CD4-positive, alpha-beta T cell (primary cell): ENCODE data around the gene GPATCH3. TPM values are rescaled to one million over a fixed set of nuclear protein-coding genes. Genes with fewer than 3 reads are reported as not detected.

Experiments
- ATAC-seq: fragments of 200-7000 bp; cut with Tn5 transposase; one replicate; pipeline ENCODE4 v1.10.0; 2022; ENCODE audit warnings: mild to moderate bottlenecking; ENCODE audit not compliant: poor library complexity
- CTCF ChIA-PET: fragments of 350-600 bp; sonication (Branson Sonifier 250); formaldehyde crosslinking; loops from one replicate; lab custom pipeline; 2021; ENCODE audit warnings: antibody characterized with exemption, inconsistent platforms; lab: Charles Lee
- POLR2A ChIA-PET: fragments of 350-600 bp; sonication (Branson Sonifier 250); formaldehyde crosslinking; loops from one replicate; lab custom pipeline; 2021; ENCODE audit warnings: antibody characterized with exemption, inconsistent platforms; lab: Charles Lee
- DNase-seq, 14 experiments: peaks; one replicate each; pipeline ENCODE4 v3.0.0-alpha.2; 2013 to 2020; ENCODE audit warnings: mixed read lengths in 2 of 14
- H3K27ac ChIP-seq, 2 donors: one replicate each; pipeline versions ENCODE4 v1.5.1 to v1.7.0; 2013; ENCODE audit warnings: low read length in 2 of 2, low read depth in 1 of 2, mild to moderate bottlenecking in 1 of 2
- H3K27me3 ChIP-seq, 2 experiments: 1 replicate in 1 of 2; 2 replicates in 1 of 2; pipeline versions ENCODE4 v1.6.1 to v1.7.0; 2013; ENCODE audit warnings: low read length in 2 of 2, control low read depth in 1 of 2, mild to moderate bottlenecking in 1 of 2, moderate library complexity in 1 of 2; ENCODE audit not compliant: insufficient read depth in 2 of 2, control insufficient read depth in 1 of 2
- H3K36me3 ChIP-seq: one replicate; pipeline ENCODE4 v1.6.1; 2013; ENCODE audit warnings: low read length, control low read depth; ENCODE audit not compliant: insufficient read depth
- H3K4me1 ChIP-seq: one replicate; pipeline ENCODE4 v1.6.1; 2013; ENCODE audit warnings: low read length, control low read depth; ENCODE audit not compliant: insufficient read depth
- H3K4me3 ChIP-seq: one replicate; pipeline ENCODE4 v1.5.1; 2013; ENCODE audit warnings: mild to moderate bottlenecking, low read length, moderate library complexity
- H3K9me3 ChIP-seq, 2 experiments: 1 replicate in 1 of 2; 2 replicates in 1 of 2; pipeline versions ENCODE4 v1.6.1 to v1.7.0; 2013; ENCODE audit warnings: low read length in 2 of 2, mild to moderate bottlenecking in 2 of 2, control low read depth in 1 of 2, moderate library complexity in 1 of 2; ENCODE audit not compliant: control insufficient read depth in 1 of 2, insufficient read depth in 1 of 2
- H3K27ac Mint-ChIP-seq: one replicate; pipeline ENCODE4 v1.8.0; 2020; ENCODE audit warnings: mixed read lengths
- H3K27me3 Mint-ChIP-seq: one replicate; pipeline ENCODE4 v1.8.0; 2021; ENCODE audit warnings: mixed read lengths
- H3K36me3 Mint-ChIP-seq: one replicate; pipeline ENCODE4 v1.8.0; 2021; ENCODE audit warnings: low read depth, mixed read lengths
- H3K4me1 Mint-ChIP-seq: one replicate; pipeline ENCODE4 v1.8.0; 2021; ENCODE audit warnings: low read depth, mixed read lengths
- H3K4me3 Mint-ChIP-seq: one replicate; pipeline ENCODE4 v1.8.0; 2020; ENCODE audit warnings: mild to moderate bottlenecking, mixed read lengths
- H3K9me3 Mint-ChIP-seq: one replicate; pipeline ENCODE4 v1.8.0; 2020; ENCODE audit warnings: mixed read lengths
- CTCF ChIP-seq: fragments of 200-600 bp; IDR thresholded peaks from one replicate; pipeline ENCODE4 v1.8.0; 2022; ENCODE audit warnings: antibody characterized with exemption, mild to moderate bottlenecking
- intact Hi-C, 2 experiments: fragments of 100-400 bp; cut with DNase I in 1 of 2; cut with micrococcal nuclease in 1 of 2; formaldehyde crosslinking; loops; one replicate each; pipeline versions ENCODE4 v1.15.1 to v1.9.0; 2023 to 2025; cut with DNase I, micrococcal nuclease
- total RNA-seq, 174 experiments: library from RNA in 2 of 174; stranded (reverse) in 2 of 174; gene quantifications; one replicate each; pipeline ENCODE4 v1.2.3 and lab custom pipeline; 2021 to 2026

The GPATCH3 gene
- total RNA-seq, 2 experiments from 2014 or later, result 30.2 to 32.4 TPM

- peaks cover 52% of the 10 kb centered on the region for H3K36me3 Mint-ChIP-seq
- no peaks in the 10 kb centered on the region for H3K9me3 Mint-ChIP-seq
- no peak overlapping the region for H3K27ac Mint-ChIP-seq
- CTCF ChIA-PET, result no interaction called here
- H3K4me3 Mint-ChIP-seq, result no peak overlapping the region
- H3K27me3 Mint-ChIP-seq, result no peaks in the 10 kb centered on the region
- peaks cover 52% of the 10 kb centered on the region for H3K36me3 ChIP-seq
- no peak overlapping the region for H3K27ac ChIP-seq
- H3K9me3 ChIP-seq, result no peaks in the 10 kb centered on the region
- intact Hi-C loops, result no loop called here
- H3K4me3 ChIP-seq, result no peak overlapping the region
- no peak for TF ChIP-seq CTCF
- DNase-seq (no peak), ATAC-seq (no peak)
- H3K4me1 ChIP-seq, result no peaks in the 10 kb centered on the region
- H3K4me1 Mint-ChIP-seq, result no peaks in the 10 kb centered on the region
- H3K27me3 ChIP-seq, result no peaks in the 10 kb centered on the region
- POLR2A ChIA-PET, result no interaction called here
Measured at GRCh38 chr1:26946270-26946669, 46.0 kb upstream of the GPATCH3 start.

GRCh38 chr1:26945728-26946127 is 45.5 kb upstream of the GPATCH3 start:
- ChIA-PET POLR2A (no interaction called here), CTCF (no interaction called here)
- H3K4me3 ChIP-seq, result no peak overlapping the region
- ATAC-seq, result no peak
- no peaks in the 10 kb centered on the region for H3K4me1 Mint-ChIP-seq
- no peaks in the 10 kb centered on the region for H3K27me3 ChIP-seq
- H3K4me1 ChIP-seq, result no peaks in the 10 kb centered on the region
- TF ChIP-seq CTCF, result no peak
- peaks cover 52% of the 10 kb centered on the region for H3K36me3 Mint-ChIP-seq
- H3K4me3 Mint-ChIP-seq, result no peak overlapping the region
- H3K27me3 Mint-ChIP-seq, result no peaks in the 10 kb centered on the region
- H3K27ac ChIP-seq, result no peak overlapping the region
- no peaks in the 10 kb centered on the region for H3K9me3 ChIP-seq
- no peak for DNase-seq
- intact Hi-C loops, result no loop called here
- H3K27ac Mint-ChIP-seq, result no peak overlapping the region
- no peaks in the 10 kb centered on the region for H3K9me3 Mint-ChIP-seq
- H3K36me3 ChIP-seq, result peaks cover 51% of the 10 kb centered on the region

- no peak for TF ChIP-seq CTCF
- Mint-ChIP-seq H3K4me1 (no peaks in the 10 kb centered on the region), H3K4me3 (no peak overlapping the region), H3K27me3 (no peaks in the 10 kb centered on the region), H3K27ac (no peak overlapping the region), H3K9me3 (no peaks in the 10 kb centered on the region), H3K36me3 (peaks cover 54% of the 10 kb centered on the region)
- H3K4me3 ChIP-seq, result no peak overlapping the region
- ChIA-PET POLR2A (no interaction called here), CTCF (no interaction called here)
- no peak for DNase-seq
- peaks cover 50% of the 10 kb centered on the region for H3K36me3 ChIP-seq
- intact Hi-C loops, result no loop called here
- ATAC-seq, result no peak
- no peaks in the 10 kb centered on the region for H3K4me1 ChIP-seq
- no peaks in the 10 kb centered on the region for H3K9me3 ChIP-seq
- H3K27me3 ChIP-seq, result no peaks in the 10 kb centered on the region
- no peak overlapping the region for H3K27ac ChIP-seq
Measured at GRCh38 chr1:26945138-26945537, 44.9 kb upstream of the GPATCH3 start.
